Pulmonary artery endothelial cell (primary cell): Measurements from ENCODE around the gene ZFR2. TPM values are rescaled to one million over a fixed set of nuclear protein-coding genes. Genes with fewer than 3 reads are reported as not detected.
A peak's percentile ranks its signal among the peaks of the same experiment; 100 is the strongest.
"Not testable (repeated sequence)": the region's sequence is repeated elsewhere in the genome, so short reads cannot be mapped to it uniquely, and the experiment has no call there.

Experiments used
- DNase-seq: peaks from one replicate; pipeline ENCODE4 v3.0.0-alpha.2; 2011; ENCODE audit warnings: low read depth, low spot score
- total RNA-seq: library from RNA; depleted of rRNA; stranded (reverse); fragments of >200 nt; gene quantifications from 2 replicates; pipeline ENCODE4 v1.2.3, GENCODE V29; 2014

ZFR2 gene
- total RNA-seq, 1 donor from 2014 or later, result not detected

GRCh38 chr19:3773814-3774515 is 94.9 kb downstream of the ZFR2 start:
- DNase-seq, result no peak

- no peak for DNase-seq
These were observed 96.9 kb downstream of the ZFR2 start, which contains the start of gene RAX2 for GRCh38 chr19:3771906-3772455. Gene RAX2 (minus strand): TSS chr19:3772228. CDS start chr19:3771742, 486 bp downstream.

- no peak for DNase-seq
These were observed 97.6 kb downstream of the ZFR2 start for GRCh38 chr19:3771000-3771905.

GRCh38 chr19:3770136-3770999 is 98.5 kb downstream of the ZFR2 start:
- no peak for DNase-seq

- DNase-seq, result no peak
These were observed 99.3 kb downstream of the ZFR2 start for GRCh38 chr19:3769494-3769893.

GRCh38 chr19:3768748-3769099 is 100.1 kb downstream of the ZFR2 start:
- no peak for DNase-seq

- no peak for DNase-seq
These were observed 100.7 kb downstream of the ZFR2 start for GRCh38 chr19:3768015-3768747.

GRCh38 chr19:3767050-3767449 is 101.8 kb downstream of the ZFR2 start:
- no peak for DNase-seq

- no peak for DNase-seq
These were observed 102.3 kb downstream of the ZFR2 start for GRCh38 chr19:3766520-3766919.

GRCh38 chr19:3765757-3766156 is 103.1 kb downstream of the ZFR2 start:
- not testable (repeated sequence) for DNase-seq

GRCh38 chr19:3765121-3765520 is 103.7 kb downstream of the ZFR2 start:
- DNase-seq, result no peak

- DNase-seq, result peak; percentile 92
These were observed 106.1 kb downstream of the ZFR2 start, which contains the start of gene MRPL54 for GRCh38 chr19:3762501-3763459. Gene MRPL54 (plus strand): TSS chr19:3762682. CDS start chr19:3762701, 19 bp downstream.

GRCh38 chr19:3762130-3762473 is 106.7 kb downstream of the ZFR2 start:
- DNase-seq, result no peak

GRCh38 chr19:3761382-3762129 is 107.3 kb downstream of the ZFR2 start, which contains the start of gene APBA3:
Gene APBA3 (minus strand): TSS chr19:3761692. CDS start chr19:3760264, 1,428 bp downstream.
- DNase-seq, result peak; percentile 36

GRCh38 chr19:3760871-3761361 is 107.9 kb downstream of the ZFR2 start:
- DNase-seq, result no peak

GRCh38 chr19:3759482-3760254 is 109.2 kb downstream of the ZFR2 start:
- no peak for DNase-seq

GRCh38 chr19:3758297-3758696 is 110.5 kb downstream of the ZFR2 start:
- not testable (repeated sequence) for DNase-seq

- not testable (repeated sequence) for DNase-seq
These were observed 111.1 kb downstream of the ZFR2 start for GRCh38 chr19:3757705-3758104.
